ENCODE results near the gene BABAM2. TPM values are rescaled to one million over a fixed set of nuclear protein-coding genes. Genes with fewer than 3 reads are reported as not detected.

Gene BABAM2
- total and polyA plus RNA-seq, 10 of the 15 experiments (the other 5 are each of a cell fraction or from before 2014, with no cell fraction given) = 30.7 to 59.9 (median 44.5) TPM

DNA sequence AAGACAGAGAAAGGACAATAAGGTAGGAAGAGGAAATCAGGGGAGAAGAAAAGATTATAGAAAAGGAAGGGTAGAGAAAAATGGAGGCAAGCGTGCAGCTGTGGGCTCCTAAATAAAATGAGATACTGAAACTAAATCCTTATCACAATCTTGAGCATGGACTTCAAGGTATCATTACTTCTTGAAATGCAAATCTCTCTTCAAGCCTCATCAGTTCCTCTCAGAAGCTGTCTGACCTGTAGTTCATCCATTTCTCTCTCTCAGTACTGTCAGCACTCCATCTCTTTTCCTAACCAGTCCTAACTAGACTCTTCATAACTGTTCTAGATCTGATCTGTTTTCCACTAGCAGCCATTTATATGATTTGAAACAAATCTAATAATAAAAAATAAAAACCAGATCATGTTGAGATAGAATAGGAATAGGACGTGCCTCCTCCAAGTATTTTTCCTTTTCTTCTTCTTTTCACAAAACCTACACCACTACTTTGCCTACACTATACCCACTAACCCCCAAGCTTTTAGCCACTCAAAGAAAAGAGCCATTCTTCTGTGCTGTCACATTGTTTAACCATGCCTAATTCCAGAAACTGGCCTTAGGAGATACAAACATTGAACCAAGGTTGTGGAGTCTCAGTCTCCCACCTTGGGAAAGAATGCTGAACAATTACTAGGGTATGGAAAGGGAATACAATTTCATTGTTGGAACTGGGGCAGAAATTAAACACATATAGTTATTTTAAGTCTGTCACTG lies 21.1 kb downstream of the BABAM2 start (continued):
- TF ChIP-seq, protein P1, sequence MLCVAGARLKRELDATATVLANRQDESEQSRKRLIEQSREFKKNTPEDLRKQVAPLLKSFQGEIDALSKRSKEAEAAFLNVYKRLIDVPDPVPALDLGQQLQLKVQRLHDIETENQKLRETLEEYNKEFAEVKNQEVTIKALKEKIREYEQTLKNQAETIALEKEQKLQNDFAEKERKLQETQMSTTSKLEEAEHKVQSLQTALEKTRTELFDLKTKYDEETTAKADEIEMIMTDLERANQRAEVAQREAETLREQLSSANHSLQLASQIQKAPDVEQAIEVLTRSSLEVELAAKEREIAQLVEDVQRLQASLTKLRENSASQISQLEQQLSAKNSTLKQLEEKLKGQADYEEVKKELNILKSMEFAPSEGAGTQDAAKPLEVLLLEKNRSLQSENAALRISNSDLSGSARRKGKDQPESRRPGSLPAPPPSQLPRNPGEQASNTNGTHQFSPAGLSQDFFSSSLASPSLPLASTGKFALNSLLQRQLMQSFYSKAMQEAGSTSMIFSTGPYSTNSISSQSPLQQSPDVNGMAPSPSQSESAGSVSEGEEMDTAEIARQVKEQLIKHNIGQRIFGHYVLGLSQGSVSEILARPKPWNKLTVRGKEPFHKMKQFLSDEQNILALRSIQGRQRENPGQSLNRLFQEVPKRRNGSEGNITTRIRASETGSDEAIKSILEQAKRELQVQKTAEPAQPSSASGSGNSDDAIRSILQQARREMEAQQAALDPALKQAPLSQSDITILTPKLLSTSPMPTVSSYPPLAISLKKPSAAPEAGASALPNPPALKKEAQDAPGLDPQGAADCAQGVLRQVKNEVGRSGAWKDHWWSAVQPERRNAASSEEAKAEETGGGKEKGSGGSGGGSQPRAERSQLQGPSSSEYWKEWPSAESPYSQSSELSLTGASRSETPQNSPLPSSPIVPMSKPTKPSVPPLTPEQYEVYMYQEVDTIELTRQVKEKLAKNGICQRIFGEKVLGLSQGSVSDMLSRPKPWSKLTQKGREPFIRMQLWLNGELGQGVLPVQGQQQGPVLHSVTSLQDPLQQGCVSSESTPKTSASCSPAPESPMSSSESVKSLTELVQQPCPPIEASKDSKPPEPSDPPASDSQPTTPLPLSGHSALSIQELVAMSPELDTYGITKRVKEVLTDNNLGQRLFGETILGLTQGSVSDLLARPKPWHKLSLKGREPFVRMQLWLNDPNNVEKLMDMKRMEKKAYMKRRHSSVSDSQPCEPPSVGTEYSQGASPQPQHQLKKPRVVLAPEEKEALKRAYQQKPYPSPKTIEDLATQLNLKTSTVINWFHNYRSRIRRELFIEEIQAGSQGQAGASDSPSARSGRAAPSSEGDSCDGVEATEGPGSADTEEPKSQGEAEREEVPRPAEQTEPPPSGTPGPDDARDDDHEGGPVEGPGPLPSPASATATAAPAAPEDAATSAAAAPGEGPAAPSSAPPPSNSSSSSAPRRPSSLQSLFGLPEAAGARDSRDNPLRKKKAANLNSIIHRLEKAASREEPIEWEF (IDR thresholded peaks at IDR 0.05; ENCODE audit: insufficient replicate concordance, low read depth, low read length) = no peak

DNA sequence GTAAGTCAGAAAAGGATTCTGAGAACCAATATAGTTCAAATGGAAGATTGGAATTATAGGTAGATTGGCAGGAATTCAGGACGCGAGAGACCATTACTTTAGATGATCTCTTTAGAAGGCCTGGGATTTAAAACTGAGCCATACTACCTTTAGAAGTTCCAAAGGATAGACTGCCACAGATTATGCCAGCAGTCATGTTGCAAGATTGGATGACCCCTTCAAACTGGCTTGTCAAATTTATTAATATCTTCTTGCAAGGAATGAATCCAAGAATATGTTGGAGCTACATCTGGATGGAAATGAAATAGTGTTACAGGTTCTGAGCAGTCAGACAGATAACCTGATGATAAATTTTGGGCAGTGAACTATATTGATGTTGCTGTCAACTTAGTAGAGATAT lies 22.0 kb downstream of the BABAM2 start:
- in situ Hi-C loops (cut with MboI) (no loop called here), intact Hi-C loops (cut with micrococcal nuclease; ENCODE audit: unreplicated experiment) (no loop called here)
- POLR2A ChIA-PET = no interaction called here
- Histone ChIP-seq H3K27ac (ENCODE audit: control insufficient read depth, insufficient read depth) (no peak overlapping the region), H3K9me3 (replicated peaks; ENCODE audit: control insufficient read depth, insufficient read depth, low read length) (no peaks in the 10 kb centered on the region), H3K79me2 (ENCODE audit: control insufficient read depth, insufficient read depth, low read length) (no peaks in the 10 kb centered on the region), H3K27me3 (replicated peaks in 1 of 2; ENCODE audit: control insufficient read depth in 2 of 2, insufficient read depth in 2 of 2, low read length in 1 of 2) (no peaks in the 10 kb centered on the region), H4K20me1 (ENCODE audit: control insufficient read depth, insufficient read depth) (no peaks in the 10 kb centered on the region), H3K36me3 (ENCODE audit: control insufficient read depth in 2 of 2, insufficient read depth in 2 of 2, low read length in 1 of 2) (no peaks in the 10 kb centered on the region), H3K9ac (ENCODE audit: control insufficient read depth, insufficient read depth, low read length) (no peak overlapping the region), H3K4me2 (ENCODE audit: control insufficient read depth, insufficient read depth) (no peak overlapping the region), H3K4me1 (ENCODE audit: control insufficient read depth, insufficient read depth, low read length) (no peaks in the 10 kb centered on the region), H3K4me3 (no peak overlapping the region), H2AFZ (ENCODE audit: control insufficient read depth, low read depth, low read length) (no peak overlapping the region)
- DNase-seq (ENCODE audit: low read depth, low spot score) = no peak
- 97% methylated on average over 2 of the region's 2 CpGs for WGBS (ENCODE audit: insufficient coverage, insufficient replicate concordance, low lambda C conversion rate, missing lambda C conversion rate)
- RAD21 ChIA-PET (ENCODE audit: unreplicated experiment) = no interaction called here
- FAIRE-seq = no peak
- ATAC-seq = no peak
- SMC1A ChIA-PET (ENCODE audit: uncharacterized antibody, unreplicated experiment) = no interaction called here
- CTCF ChIA-PET = interaction anchor here (1.1 to 1.3 kb wide), 2 partner anchors 11 to 229 kb away, joined by 3 to 4 read pairs; no protein-coding TSS in a partner anchor
- no TSS peak for BruUV-seq (replicated peaks)
- TF ChIP-seq CHD1 (IDR thresholded peaks at IDR 0.05; ENCODE audit: low read depth, low read length) = no peak
- TF ChIP-seq, protein P2, sequence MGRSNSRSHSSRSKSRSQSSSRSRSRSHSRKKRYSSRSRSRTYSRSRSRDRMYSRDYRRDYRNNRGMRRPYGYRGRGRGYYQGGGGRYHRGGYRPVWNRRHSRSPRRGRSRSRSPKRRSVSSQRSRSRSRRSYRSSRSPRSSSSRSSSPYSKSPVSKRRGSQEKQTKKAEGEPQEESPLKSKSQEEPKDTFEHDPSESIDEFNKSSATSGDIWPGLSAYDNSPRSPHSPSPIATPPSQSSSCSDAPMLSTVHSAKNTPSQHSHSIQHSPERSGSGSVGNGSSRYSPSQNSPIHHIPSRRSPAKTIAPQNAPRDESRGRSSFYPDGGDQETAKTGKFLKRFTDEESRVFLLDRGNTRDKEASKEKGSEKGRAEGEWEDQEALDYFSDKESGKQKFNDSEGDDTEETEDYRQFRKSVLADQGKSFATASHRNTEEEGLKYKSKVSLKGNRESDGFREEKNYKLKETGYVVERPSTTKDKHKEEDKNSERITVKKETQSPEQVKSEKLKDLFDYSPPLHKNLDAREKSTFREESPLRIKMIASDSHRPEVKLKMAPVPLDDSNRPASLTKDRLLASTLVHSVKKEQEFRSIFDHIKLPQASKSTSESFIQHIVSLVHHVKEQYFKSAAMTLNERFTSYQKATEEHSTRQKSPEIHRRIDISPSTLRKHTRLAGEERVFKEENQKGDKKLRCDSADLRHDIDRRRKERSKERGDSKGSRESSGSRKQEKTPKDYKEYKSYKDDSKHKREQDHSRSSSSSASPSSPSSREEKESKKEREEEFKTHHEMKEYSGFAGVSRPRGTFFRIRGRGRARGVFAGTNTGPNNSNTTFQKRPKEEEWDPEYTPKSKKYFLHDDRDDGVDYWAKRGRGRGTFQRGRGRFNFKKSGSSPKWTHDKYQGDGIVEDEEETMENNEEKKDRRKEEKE (IDR thresholded peaks at IDR 0.05) = no peak
- TF ChIP-seq, protein P3, sequence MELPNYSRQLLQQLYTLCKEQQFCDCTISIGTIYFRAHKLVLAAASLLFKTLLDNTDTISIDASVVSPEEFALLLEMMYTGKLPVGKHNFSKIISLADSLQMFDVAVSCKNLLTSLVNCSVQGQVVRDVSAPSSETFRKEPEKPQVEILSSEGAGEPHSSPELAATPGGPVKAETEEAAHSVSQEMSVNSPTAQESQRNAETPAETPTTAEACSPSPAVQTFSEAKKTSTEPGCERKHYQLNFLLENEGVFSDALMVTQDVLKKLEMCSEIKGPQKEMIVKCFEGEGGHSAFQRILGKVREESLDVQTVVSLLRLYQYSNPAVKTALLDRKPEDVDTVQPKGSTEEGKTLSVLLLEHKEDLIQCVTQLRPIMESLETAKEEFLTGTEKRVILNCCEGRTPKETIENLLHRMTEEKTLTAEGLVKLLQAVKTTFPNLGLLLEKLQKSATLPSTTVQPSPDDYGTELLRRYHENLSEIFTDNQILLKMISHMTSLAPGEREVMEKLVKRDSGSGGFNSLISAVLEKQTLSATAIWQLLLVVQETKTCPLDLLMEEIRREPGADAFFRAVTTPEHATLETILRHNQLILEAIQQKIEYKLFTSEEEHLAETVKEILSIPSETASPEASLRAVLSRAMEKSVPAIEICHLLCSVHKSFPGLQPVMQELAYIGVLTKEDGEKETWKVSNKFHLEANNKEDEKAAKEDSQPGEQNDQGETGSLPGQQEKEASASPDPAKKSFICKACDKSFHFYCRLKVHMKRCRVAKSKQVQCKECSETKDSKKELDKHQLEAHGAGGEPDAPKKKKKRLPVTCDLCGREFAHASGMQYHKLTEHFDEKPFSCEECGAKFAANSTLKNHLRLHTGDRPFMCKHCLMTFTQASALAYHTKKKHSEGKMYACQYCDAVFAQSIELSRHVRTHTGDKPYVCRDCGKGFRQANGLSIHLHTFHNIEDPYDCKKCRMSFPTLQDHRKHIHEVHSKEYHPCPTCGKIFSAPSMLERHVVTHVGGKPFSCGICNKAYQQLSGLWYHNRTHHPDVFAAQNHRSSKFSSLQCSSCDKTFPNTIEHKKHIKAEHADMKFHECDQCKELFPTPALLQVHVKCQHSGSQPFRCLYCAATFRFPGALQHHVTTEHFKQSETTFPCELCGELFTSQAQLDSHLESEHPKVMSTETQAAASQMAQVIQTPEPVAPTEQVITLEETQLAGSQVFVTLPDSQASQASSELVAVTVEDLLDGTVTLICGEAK (IDR thresholded peaks at IDR 0.05; ENCODE audit: borderline replicate concordance) = no peak
- no peak for TF ChIP-seq TAF1 (IDR thresholded peaks at IDR 0.05; ENCODE audit: borderline replicate concordance, low read depth, low read length)
